Urothelium cell line (cell line): ENCODE measurements around the gene SCG5.
"Not testable (repeated sequence)": the region's sequence is repeated elsewhere in the genome, so short reads cannot be mapped to it uniquely, and the experiment has no call there.

Experiments used
- DNase-seq: peaks from one replicate; pipeline ENCODE4 v3.0.0; 2011; ENCODE audit warnings: low spot score, mixed read lengths
- FAIRE-seq: peaks from 2 replicates; lab custom pipeline; 2011; peaks lifted over from hg19 to GRCh38; lab: Jason Lieb, UNC

SCG5 gene, protein sequence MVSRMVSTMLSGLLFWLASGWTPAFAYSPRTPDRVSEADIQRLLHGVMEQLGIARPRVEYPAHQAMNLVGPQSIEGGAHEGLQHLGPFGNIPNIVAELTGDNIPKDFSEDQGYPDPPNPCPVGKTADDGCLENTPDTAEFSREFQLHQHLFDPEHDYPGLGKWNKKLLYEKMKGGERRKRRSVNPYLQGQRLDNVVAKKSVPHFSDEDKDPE

DNA sequence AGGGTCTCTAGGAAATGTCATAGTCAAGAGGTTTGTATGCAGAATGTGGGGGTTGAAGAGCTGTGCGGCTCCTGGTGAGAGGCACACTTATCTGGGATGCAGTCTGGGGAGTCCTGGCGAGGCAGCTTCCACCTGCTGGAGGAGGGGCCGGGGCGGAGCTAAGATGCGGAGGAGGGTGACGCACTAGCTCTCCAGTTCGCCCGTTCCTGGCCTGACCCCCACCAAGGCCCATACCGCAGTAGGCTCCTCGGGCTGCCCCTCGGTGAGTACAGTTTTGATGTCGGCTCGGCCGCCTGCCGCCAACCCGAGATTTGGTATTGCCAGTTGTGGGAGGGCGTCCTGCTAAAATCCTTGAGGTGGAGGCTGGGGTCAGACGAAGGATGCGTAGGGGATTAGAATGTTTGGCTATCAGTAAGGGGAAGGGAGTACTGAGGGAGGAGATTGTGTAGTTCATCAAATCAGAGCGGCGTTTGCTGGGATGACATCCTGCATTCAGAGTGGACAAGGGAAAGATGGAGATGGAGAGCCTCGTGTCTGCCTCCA lies at the start of gene SCG5:
Gene SCG5 (plus strand): TSS at position 194 of the 543 bp plus-strand sequence. CDS start 1,883 bp downstream, outside the sequence.
- DNase-seq (no peak), FAIRE-seq (no peak)

GRCh38 chr15:32593151-32593550 lies 48.4 kb upstream of the SCG5 start, which contains the start of gene GOLGA8N:
Gene GOLGA8N (plus strand): TSS chr15:32593456.
- not testable (repeated sequence) for DNase-seq

GRCh38 chr15:32609518-32609917 lies 32.0 kb upstream of the SCG5 start:
- not testable (repeated sequence) for FAIRE-seq, DNase-seq

More at GRCh38 chr15:32593151-32593550, 48.4 kb upstream of the SCG5 start, which contains the start of gene GOLGA8N:
- FAIRE-seq = not testable (repeated sequence)

- not testable (repeated sequence) for FAIRE-seq, DNase-seq
Observed at GRCh38 chr15:32610719-32611118, 30.8 kb upstream of the SCG5 start.

DNA sequence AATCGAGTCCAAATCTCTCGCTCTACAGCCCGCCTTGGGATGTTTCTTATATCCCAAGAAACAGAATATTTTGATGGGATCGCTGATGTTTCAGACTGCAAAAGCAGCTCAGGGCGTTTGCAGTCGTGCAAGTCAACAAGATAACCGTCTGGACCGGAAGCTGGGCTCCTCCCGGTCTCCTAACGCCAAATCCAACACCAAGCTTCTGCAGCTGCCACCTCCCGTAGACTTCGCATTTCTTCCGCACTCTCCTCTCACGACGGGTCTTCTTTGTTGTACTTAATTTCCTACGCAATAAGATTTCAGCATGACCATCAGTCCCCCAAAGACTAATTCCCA lies 26.8 kb upstream of the SCG5 start:
- not testable (repeated sequence) for FAIRE-seq, DNase-seq

- FAIRE-seq = not testable (repeated sequence)
- peak; percentile 51 for DNase-seq
Observed at GRCh38 chr15:32615051-32615870, 26.2 kb upstream of the SCG5 start, which contains the start of gene ARHGAP11A. Gene ARHGAP11A (plus strand): TSS chr15:32615504. CDS start chr15:32616212, 708 bp downstream.

DNA sequence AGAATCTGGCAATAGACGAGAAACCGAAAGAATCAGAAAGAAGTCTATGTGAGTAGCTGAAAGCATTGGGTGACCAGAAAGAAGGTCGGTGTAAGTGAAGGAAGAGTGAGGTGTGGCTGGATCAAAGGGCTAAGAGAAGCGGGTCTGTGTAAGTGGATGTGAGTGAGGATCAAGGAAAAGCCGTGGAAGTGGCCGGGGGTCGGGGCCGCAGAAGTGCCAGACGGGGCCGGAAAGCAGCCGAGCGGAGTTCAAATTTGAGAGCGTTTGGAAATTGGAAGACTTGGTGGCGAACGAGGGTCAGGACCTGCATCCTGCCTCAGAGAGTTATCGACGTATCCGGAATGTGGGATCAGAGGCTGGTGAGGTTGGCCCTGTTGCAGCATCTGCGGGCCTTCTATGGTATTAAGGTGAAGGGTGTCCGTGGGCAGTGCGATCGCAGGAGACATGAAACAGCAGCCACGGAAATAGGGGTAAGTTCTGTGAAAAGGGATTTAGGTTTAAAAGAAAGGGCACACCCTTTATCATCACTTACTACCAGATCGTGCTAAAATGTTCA lies 25.6 kb upstream of the SCG5 start:
- FAIRE-seq, DNase-seq: not testable (repeated sequence)

GRCh38 chr15:32636410-32636809 lies 5.1 kb upstream of the SCG5 start:
- DNase-seq = no peak
- no peak for FAIRE-seq

GRCh38 chr15:32636908-32637567 lies 4.5 kb upstream of the SCG5 start:
- no peak for FAIRE-seq
- DNase-seq = no peak

GRCh38 chr15:32637704-32638103 lies 3.8 kb upstream of the SCG5 start:
- no peak for DNase-seq
- no peak for FAIRE-seq

- FAIRE-seq = no peak
- DNase-seq = no peak
Observed at GRCh38 chr15:32642667-32643435, 1.3 kb downstream of the SCG5 start.

DNA sequence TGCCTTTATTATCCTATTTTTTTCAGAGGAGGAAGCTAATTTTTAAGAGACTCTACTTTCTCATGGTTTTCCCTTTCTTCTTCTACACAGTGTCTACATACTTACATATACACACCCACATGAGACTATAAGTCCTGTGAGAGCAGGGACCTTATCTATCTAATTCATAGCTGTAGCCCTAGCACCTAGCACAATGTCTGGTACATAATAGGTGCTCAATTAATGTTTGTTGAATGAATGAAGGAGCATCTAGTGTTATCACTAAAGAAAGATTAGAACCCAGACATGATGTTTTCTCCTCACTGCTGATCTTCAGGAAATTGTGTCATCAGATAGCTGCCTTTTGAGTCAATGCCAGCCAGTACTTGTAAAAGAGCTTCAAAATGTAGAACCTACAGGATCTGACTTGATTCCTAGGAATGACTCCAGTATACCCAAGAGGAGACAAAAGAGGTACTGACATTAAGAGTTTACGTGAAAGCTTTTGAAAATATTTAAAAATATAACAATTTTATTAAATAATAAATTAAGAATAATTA lies 2.5 kb downstream of the SCG5 start:
- DNase-seq (no peak), FAIRE-seq (no peak)

DNA sequence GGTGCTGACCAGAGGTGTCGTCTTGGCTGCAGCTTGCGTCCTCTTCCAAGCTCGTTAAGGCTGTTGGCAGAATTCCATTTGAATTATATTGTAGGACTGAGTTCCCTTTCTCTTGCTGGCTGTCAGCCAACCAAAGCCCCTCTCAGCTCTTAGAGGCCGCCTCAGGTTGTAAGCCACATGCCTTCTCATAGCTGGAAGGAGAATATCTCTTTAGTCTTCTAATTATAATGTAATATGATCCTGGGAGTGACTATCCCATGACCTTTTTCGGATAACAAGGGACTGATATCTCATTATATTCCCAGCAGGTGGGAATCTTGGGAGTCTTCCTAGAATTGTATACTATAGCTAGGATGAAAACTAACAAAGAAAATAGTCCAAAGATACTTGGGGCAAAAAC lies 4.8 kb downstream of the SCG5 start:
- DNase-seq (no peak), FAIRE-seq (no peak)

GRCh38 chr15:32649342-32649741 lies 7.8 kb downstream of the SCG5 start:
- DNase-seq (peak; percentile 34), FAIRE-seq (no peak)

- FAIRE-seq (no peak), DNase-seq (peak; percentile 72)
Observed at GRCh38 chr15:32651229-32651837, 9.8 kb downstream of the SCG5 start.

- FAIRE-seq (no peak), DNase-seq (no peak)
Observed at GRCh38 chr15:32652178-32652577, 10.7 kb downstream of the SCG5 start.

GRCh38 chr15:32656091-32656490 lies 14.6 kb downstream of the SCG5 start:
- no peak for DNase-seq
- no peak for FAIRE-seq

DNA sequence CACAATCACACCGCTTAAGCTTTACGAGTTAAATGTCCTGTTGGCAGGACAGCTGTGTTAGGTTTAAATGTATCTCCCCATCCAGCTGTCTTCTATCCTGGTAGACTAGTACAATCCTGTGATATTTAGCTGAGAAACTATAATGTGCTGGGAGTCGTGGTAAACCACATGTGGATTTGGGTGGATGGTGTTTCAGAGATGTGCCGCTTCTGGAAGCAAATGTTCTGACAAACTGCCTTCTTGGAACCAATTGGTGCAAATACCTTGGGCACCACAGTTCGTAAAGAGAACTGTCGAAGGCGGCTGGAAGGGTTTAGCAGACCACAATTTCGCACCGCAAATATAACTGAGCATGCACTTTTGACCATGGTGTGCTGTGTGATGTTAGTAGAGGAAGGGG lies 15.0 kb downstream of the SCG5 start:
- no peak for DNase-seq
- FAIRE-seq = no peak

DNA sequence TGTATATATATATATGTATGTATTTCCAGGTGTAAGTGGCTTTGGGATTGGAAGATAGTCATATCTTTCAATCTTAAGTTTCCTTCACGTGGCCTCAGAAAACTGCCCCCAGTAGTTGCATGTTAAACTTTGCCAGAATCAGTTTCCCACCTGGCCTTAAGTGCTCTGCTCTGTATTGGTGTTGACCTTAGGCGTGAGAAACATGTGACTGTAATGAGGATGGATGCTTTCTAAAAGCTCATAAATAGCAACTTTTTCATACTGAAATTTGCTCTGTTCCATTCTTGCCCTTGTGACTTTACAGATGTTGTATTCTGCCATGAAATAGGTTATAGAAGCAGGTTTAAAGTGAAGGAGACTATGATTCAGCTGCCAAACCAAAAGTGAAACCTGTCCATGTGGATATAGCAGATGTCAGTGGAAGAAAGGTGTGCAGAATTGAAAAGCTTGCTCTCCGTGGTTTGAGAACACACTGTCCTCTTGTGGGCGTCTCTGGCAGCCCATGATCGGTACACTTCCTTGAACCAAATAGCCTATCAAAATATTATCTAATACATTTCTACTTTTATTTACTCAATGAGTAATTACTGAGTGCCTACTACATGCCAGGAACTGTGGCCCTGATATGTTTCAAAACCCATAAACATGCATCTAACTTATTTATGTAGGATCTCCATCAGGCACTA lies 15.8 kb downstream of the SCG5 start:
- FAIRE-seq = no peak

More for the DNA sequence above, 15.8 kb downstream of the SCG5 start:
- no peak for DNase-seq
